GM04503 (cell line): ENCODE data around the gene RHOBTB3.

ENCODE experiments used
- DNase-seq: peaks from one replicate; pipeline ENCODE4 v3.0.0-alpha.2; 2012; ENCODE audit warnings: low read depth

Gene RHOBTB3

DNA sequence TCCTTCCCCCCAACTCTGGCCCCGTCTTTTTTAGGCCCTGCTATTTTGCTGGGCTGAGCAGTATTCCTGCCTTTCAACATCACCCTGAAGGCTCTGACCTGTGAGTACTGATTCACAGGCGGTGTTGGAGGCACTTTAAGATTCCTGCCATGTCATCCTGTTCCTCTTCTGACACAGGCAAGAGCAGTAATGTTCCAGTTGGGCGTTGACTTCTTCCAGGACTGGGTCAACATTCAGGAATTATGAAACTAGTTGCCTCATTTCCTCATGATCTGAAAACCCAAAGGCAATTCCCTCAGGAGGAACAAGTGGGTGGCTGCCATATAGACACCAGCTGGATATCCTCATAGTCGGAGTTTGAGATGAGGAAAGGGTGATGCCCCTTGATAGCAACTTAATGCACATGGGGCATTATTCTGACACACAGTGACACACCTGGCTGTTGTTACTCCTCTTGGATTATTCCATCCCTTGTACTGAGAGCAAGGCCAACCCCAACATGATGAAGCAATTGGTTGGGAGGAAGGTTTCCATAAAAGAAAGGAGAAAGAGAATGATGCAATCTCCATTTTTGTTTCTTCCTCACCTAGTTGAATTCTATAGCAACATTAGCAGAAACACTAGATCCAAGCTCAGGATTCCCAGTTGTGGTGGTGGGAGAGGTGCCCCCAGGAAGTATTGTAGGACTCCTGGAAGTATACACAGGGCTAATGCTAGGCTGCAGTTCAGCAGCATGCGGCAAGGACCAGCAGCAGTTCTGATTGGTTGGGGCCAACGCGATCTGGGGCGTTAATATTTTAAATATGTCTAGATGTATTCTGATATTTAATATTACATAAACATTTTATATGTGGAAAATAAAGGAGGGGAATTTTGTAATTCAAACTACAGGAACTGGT, 111.0 kb downstream of the RHOBTB3 start:
- peak; percentile 67 for DNase-seq

DNA sequence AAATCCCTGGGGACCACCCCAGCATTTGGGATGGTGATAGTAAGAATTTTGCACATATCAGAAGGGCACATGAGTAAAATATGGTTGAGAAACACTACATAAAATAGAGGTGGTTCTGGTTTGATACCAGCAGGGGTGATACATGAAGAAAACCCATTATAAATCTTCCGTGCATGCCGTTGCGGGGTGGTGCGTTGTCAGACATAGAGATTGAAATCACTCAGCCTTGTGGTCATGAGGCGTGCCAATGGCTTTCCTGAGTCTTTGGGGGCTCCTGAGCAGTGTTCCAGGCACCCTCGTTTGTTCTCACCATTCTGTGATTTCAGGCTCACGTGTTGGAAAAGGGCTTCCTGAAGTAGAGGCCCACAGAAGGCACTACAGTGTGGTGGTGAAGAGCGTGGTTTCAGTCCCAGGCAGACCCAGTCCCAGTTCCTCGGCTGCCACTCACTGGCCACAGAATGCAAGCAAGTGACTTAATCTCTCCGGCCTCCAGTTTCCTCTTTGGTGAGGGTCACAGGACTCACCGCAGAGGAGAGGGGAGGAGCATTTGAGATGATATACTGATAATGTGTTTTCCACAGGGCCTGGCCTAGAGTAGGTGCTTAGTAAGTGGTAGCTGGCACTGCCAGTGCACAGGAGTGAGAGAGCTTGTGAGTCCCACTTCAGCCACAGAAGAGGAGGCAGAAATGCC, 111.9 kb downstream of the RHOBTB3 start:
- DNase-seq, result no peak

DNA sequence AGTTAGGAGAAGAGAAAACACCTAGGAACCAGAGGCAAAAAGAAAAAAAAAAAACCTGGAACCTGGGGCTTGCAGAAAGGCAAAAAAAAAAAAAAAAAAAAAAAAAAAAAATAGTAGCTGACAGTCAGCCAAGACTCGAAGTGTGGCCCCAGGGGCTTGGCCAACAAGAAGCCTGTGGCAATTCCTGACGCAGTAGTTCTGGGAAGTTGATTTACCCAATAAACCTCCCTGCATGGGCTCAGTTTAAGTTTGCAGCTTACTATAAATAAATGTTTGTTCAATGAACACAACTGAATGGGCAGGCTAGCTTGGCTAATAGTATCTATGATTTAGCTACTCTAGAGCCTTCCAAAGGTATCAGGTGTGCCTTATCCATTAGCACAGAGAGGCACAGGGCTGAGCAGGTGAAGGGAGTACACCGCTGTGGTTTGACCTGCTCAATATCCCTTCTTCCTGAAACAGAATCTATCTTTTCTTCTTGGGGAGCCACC, 112.6 kb downstream of the RHOBTB3 start:
- no peak for DNase-seq

DNA sequence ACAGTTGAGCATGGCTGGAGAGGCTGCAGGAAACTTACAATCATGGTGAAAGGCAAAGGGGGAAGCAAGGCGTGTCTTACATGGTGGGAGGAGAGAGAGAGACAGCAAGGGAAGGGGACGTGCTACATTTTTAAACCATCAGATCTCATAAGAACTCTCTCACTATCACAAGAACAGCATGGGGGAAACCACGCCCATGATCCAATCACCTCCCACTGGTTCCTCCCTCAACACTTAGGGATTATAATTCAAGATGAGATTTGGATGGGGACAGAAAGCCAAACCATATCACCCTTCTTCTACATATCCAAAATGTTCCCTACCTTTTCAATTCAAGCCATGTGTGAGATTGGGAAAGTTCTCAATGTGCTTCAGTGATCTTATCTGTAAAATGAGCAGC, 114.3 kb downstream of the RHOBTB3 start:
- DNase-seq, result no peak
